ENCODE measurements around the gene FIG4. TPM values are rescaled to one million over a fixed set of nuclear protein-coding genes. Genes with fewer than 3 reads are reported as not detected.

The FIG4 gene
- total RNA-seq, 2 donors from 2014 or later, result 20.8 to 22.6 TPM

GRCh38 chr6:109820706-109821350 lies 129.7 kb downstream of the FIG4 start:
- no peak overlapping the region for H3K27ac ChIP-seq (ENCODE audit: low read depth, low read length)
- H3K9ac ChIP-seq (ENCODE audit: extremely low read depth, low read length, poor library complexity, severe bottlenecking), result no peak overlapping the region
- no peak overlapping the region for H3K4me3 ChIP-seq (ENCODE audit: low read length)
- H3K36me3 ChIP-seq (ENCODE audit: control insufficient read depth, insufficient read depth, low read length), result no peaks in the 10 kb centered on the region
- 91 to 98% methylated on average over 4 of the region's 4 CpGs for WGBS, 2 experiments (ENCODE audit: insufficient coverage in 1 of 2, insufficient read length in 1 of 2)
- peaks cover 2% of the 10 kb centered on the region for H3K4me1 Mint-ChIP-seq
- H3K4me1 ChIP-seq (ENCODE audit: control insufficient read depth, insufficient read depth, low read length), result no peaks in the 10 kb centered on the region
- no peaks in the 10 kb centered on the region for H3K27me3 ChIP-seq (ENCODE audit: control insufficient read depth, insufficient read depth, low read length, poor library complexity, severe bottlenecking)
- DNase-seq, result no peak
- H3K27me3 Mint-ChIP-seq (ENCODE audit: insufficient read depth), result peaks cover 8% of the 10 kb centered on the region
- TF ChIP-seq CTCF (conservative IDR thresholded peaks at IDR 0.05), result no peak
- H3K9me3 ChIP-seq (ENCODE audit: control insufficient read depth, low read length), result no peaks in the 10 kb centered on the region
- peaks cover 10% of the 10 kb centered on the region for H3K36me3 Mint-ChIP-seq (ENCODE audit: low read depth)
- H3K9me3 Mint-ChIP-seq, result no peaks in the 10 kb centered on the region
- no peak overlapping the region for H3K4me3 Mint-ChIP-seq
- H3K27ac Mint-ChIP-seq, result no peak overlapping the region

DNA sequence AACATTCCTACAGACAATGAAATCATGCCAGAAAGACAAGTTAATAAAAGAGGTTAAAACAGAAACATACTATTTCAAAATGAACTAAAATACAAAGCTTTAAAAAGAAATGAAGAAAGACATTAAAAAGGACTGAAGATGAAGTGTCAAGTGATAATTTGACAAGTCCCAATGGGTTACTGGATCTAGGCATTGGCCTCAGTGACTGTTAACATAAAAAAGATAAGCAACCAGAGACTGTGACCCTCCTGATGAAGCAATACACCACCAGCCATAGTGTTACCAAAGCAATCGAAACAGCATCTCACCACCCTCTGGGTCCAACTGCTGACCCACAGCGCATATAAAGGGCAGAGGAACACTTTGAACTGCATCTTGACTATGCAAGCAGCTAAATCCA lies 130.3 kb downstream of the FIG4 start:
- TF ChIP-seq CTCF (conservative IDR thresholded peaks at IDR 0.05), result no peak

GRCh38 chr6:109824105-109824504 lies 133.0 kb downstream of the FIG4 start:
- Mint-ChIP-seq H3K4me1 (peaks cover 2% of the 10 kb centered on the region), H3K27me3 (ENCODE audit: insufficient read depth) (no peaks in the 10 kb centered on the region), H3K36me3 (ENCODE audit: low read depth) (peaks cover 27% of the 10 kb centered on the region), H3K4me3 (no peak overlapping the region), H3K9me3 (peaks cover 2% of the 10 kb centered on the region), H3K27ac (no peak overlapping the region)
- no peak overlapping the region for H3K27ac ChIP-seq (ENCODE audit: low read depth, low read length)
- 88 to 100% methylated on average over 2 to 6 of the region's 6 CpGs for WGBS, 2 experiments (ENCODE audit: insufficient coverage in 1 of 2, insufficient read length in 1 of 2)
- no peak for TF ChIP-seq CTCF (conservative IDR thresholded peaks at IDR 0.05)
- H3K9ac ChIP-seq (ENCODE audit: extremely low read depth, low read length, poor library complexity, severe bottlenecking), result no peak overlapping the region
- DNase-seq, result no peak
- H3K4me1 ChIP-seq (ENCODE audit: control insufficient read depth, insufficient read depth, low read length), result no peaks in the 10 kb centered on the region
- no peaks in the 10 kb centered on the region for H3K36me3 ChIP-seq (ENCODE audit: control insufficient read depth, insufficient read depth, low read length)
- no peak overlapping the region for H3K4me3 ChIP-seq (ENCODE audit: low read length)
- no peaks in the 10 kb centered on the region for H3K9me3 ChIP-seq (ENCODE audit: control insufficient read depth, low read length)
- no peaks in the 10 kb centered on the region for H3K27me3 ChIP-seq (ENCODE audit: control insufficient read depth, insufficient read depth, low read length, poor library complexity, severe bottlenecking)

More for the DNA sequence above, 130.3 kb downstream of the FIG4 start:
- H3K4me1 ChIP-seq (ENCODE audit: control insufficient read depth, insufficient read depth, low read length), result no peaks in the 10 kb centered on the region
- Mint-ChIP-seq H3K4me1 (peaks cover 2% of the 10 kb centered on the region), H3K27ac (no peak overlapping the region), H3K9me3 (no peaks in the 10 kb centered on the region), H3K36me3 (ENCODE audit: low read depth) (peaks cover 14% of the 10 kb centered on the region), H3K4me3 (no peak overlapping the region), H3K27me3 (ENCODE audit: insufficient read depth) (peaks cover 4% of the 10 kb centered on the region)
- no peak overlapping the region for H3K4me3 ChIP-seq (ENCODE audit: low read length)
- DNase-seq, result no peak
- H3K9ac ChIP-seq (ENCODE audit: extremely low read depth, low read length, poor library complexity, severe bottlenecking), result no peak overlapping the region
- no peaks in the 10 kb centered on the region for H3K9me3 ChIP-seq (ENCODE audit: control insufficient read depth, low read length)
- 91 to 92% methylated on average over 2 of the region's 2 CpGs for WGBS, 2 experiments (ENCODE audit: insufficient coverage in 1 of 2, insufficient read length in 1 of 2)
- H3K27ac ChIP-seq (ENCODE audit: low read depth, low read length), result no peak overlapping the region
- H3K36me3 ChIP-seq (ENCODE audit: control insufficient read depth, insufficient read depth, low read length), result no peaks in the 10 kb centered on the region
- no peaks in the 10 kb centered on the region for H3K27me3 ChIP-seq (ENCODE audit: control insufficient read depth, insufficient read depth, low read length, poor library complexity, severe bottlenecking)

All from endodermal cell (in vitro differentiated cells).